ENCODE data around the gene NEDD9. TPM values are rescaled to one million over a fixed set of nuclear protein-coding genes. Genes with fewer than 3 reads are reported as not detected.

The NEDD9 gene
- polyA plus RNA-seq, 1 donor (not counting 4 experiments of a cell fraction or from before 2014, with no cell fraction given), result 3.3 TPM

DNA sequence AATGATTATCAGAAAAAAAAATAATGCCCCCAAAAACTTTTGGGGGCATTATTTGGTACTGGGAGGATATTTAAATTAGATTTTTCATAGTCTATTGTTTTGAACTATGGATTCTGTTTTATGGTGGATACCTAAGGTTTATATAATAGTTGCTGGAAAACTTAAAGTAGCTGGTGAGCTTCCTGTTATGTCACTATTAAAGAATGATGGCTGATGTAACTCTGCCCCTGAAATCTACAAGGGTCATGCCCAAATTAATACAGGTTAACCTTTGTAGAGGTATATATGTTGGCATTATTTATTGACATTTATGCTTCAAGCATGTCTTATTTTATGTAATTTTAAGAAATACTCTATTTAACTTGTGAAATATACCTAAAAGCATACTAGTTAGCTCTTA, 95.7 kb downstream of the NEDD9 start:
- no peak overlapping the region for H3K4me3 ChIP-seq (ENCODE audit: control insufficient read depth in 2 of 3, extremely low read depth in 1 of 3, insufficient read depth in 2 of 3, low read depth in 1 of 3, low read length in 3 of 3)
- no peak overlapping the region for H3K9ac ChIP-seq (ENCODE audit: control insufficient read depth, extremely low read depth, insufficient read depth, low read length)
- no peaks in the 10 kb centered on the region for H4K20me1 ChIP-seq (ENCODE audit: control insufficient read depth, extremely low read depth, insufficient read depth, low read length)
- H3K79me2 ChIP-seq (ENCODE audit: control insufficient read depth, insufficient read depth, low read length), result peaks cover 7% of the 10 kb centered on the region
- TF ChIP-seq EZH2 (IDR thresholded peaks at IDR 0.05; ENCODE audit: low read length), result no peak
- TF ChIP-seq, protein P1, sequence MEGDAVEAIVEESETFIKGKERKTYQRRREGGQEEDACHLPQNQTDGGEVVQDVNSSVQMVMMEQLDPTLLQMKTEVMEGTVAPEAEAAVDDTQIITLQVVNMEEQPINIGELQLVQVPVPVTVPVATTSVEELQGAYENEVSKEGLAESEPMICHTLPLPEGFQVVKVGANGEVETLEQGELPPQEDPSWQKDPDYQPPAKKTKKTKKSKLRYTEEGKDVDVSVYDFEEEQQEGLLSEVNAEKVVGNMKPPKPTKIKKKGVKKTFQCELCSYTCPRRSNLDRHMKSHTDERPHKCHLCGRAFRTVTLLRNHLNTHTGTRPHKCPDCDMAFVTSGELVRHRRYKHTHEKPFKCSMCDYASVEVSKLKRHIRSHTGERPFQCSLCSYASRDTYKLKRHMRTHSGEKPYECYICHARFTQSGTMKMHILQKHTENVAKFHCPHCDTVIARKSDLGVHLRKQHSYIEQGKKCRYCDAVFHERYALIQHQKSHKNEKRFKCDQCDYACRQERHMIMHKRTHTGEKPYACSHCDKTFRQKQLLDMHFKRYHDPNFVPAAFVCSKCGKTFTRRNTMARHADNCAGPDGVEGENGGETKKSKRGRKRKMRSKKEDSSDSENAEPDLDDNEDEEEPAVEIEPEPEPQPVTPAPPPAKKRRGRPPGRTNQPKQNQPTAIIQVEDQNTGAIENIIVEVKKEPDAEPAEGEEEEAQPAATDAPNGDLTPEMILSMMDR (optimal IDR thresholded peaks at IDR 0.05 in 1 of 3, IDR thresholded peaks at IDR 0.05 in 1 of 3, conservative IDR thresholded peaks at IDR 0.05 in 1 of 3; ENCODE audit: extremely low read depth in 1 of 3, insufficient read depth in 2 of 3, low read length in 3 of 3), result no peak
- no peaks in the 10 kb centered on the region for H3K9me1 ChIP-seq (ENCODE audit: control insufficient read depth, extremely low read depth, insufficient read depth, low read length)
- DNase-seq (ENCODE audit: low read depth, low spot score) (no peak), FAIRE-seq (no peak)
- no peaks in the 10 kb centered on the region for H3K27me3 ChIP-seq (ENCODE audit: control insufficient read depth, extremely low read depth, insufficient read depth, low read length)
- H3K36me3 ChIP-seq (ENCODE audit: control insufficient read depth in 2 of 2, extremely low read depth in 1 of 2, insufficient read depth in 2 of 2, low read length in 2 of 2), result peaks cover 5 to 7% of the 10 kb centered on the region in 2 experiments
- H3K4me2 ChIP-seq (ENCODE audit: control insufficient read depth, extremely low read depth, insufficient read depth, low read depth, low read length), result no peak overlapping the region
- dilution Hi-C loops (cut with MboI; ENCODE audit: extremely low pct_ligation_motif_present, low sequenced_read_pairs), result no loop called here
- H3K4me1 ChIP-seq (ENCODE audit: control insufficient read depth, extremely low read depth, insufficient read depth, low read length), result peaks cover 42% of the 10 kb centered on the region
- no peak overlapping the region for H2AFZ ChIP-seq (ENCODE audit: control insufficient read depth, low read length)
- H3K9me3 ChIP-seq (ENCODE audit: control insufficient read depth, low read depth, low read length), result no peaks in the 10 kb centered on the region
- H3K27ac ChIP-seq (ENCODE audit: control insufficient read depth, insufficient read depth, low read length), result no peak overlapping the region

Small RNAs within 50 kb of the gene (small RNA-seq; reads per million reads assigned to genes)
- 0 reads per million in 3 experiments for gene AL136139.1 (ENCODE audit: insufficient read length in 3 of 3, low read depth in 3 of 3, low replicate concordance in 1 of 3)

Other genes with a start within 250 kb of the NEDD9 start
- 0.04 to 0.10 TPM (median 0.05 TPM) in 3 replicates for gene ELOVL2, start 188.4 kb downstream of the NEDD9 start, polyA plus RNA-seq
- gene SMIM13, start 138.8 kb downstream of the NEDD9 start, polyA plus RNA-seq, result 4.1 to 7.7 TPM (median 5.4 TPM) in 3 replicates
- gene ERVFRD-1, start 120.9 kb downstream of the NEDD9 start, polyA plus RNA-seq, result not detected in 3 replicates